H1 (cell line): Measurements from ENCODE around the gene MYO9A. TPM values are rescaled to one million over a fixed set of nuclear protein-coding genes. Genes with fewer than 3 reads are reported as not detected.

Source experiments
- CTCF ChIA-PET: fragments of 300-600 bp; sonication (Branson Sonifier 250); formaldehyde crosslinking; loops from one replicate; lab custom pipeline; 2021; ENCODE audit not compliant: partially characterized antibody; lab: Charles Lee
- POLR2A ChIA-PET: fragments of 300-600 bp; sonication (Branson Sonifier 250); formaldehyde crosslinking; loops from one replicate; lab custom pipeline; 2021; ENCODE audit warnings: inconsistent platforms; ENCODE audit not compliant: partially characterized antibody; lab: Charles Lee
- DNase-seq, 2 experiments: peaks; one replicate each; pipeline versions ENCODE4 v3.0.0 to v3.0.0-alpha.2; 2010 to 2022; ENCODE audit warnings: low spot score in 2 of 2, low read depth in 1 of 2, mixed read lengths in 1 of 2
- FAIRE-seq: peaks from 2 replicates; lab custom pipeline; 2011; peaks lifted over from hg19 to GRCh38; lab: Jason Lieb, UNC
- H2AFZ ChIP-seq: 2 replicates; pipeline ENCODE4 v1.8.1; 2012; ENCODE audit warnings: low read length, inconsistent platforms
- H2AK5ac ChIP-seq: 2 replicates; pipeline ENCODE4 v1.6.1; 2013; ENCODE audit warnings: low read depth, low read length
- H2BK120ac ChIP-seq: replicated peaks from 2 replicates; pipeline ENCODE3; 2013; ENCODE audit warnings: low read depth, low read length, inconsistent platforms
- H2BK12ac ChIP-seq: 2 replicates; pipeline ENCODE4 v1.6.1; 2013; ENCODE audit warnings: low read depth, low read length
- H2BK15ac ChIP-seq: 2 replicates; pipeline ENCODE4 v1.6.1; 2013; ENCODE audit warnings: low read length
- H2BK20ac ChIP-seq: 2 replicates; pipeline ENCODE4 v1.6.1; 2013; ENCODE audit warnings: low read length
- H2BK5ac ChIP-seq: 2 replicates; pipeline ENCODE4 v1.6.1; 2013; ENCODE audit warnings: low read depth, low read length
- H3K14ac ChIP-seq: 2 replicates; pipeline ENCODE4 v1.6.1; 2013; ENCODE audit warnings: inconsistent platforms; ENCODE audit not compliant: insufficient read length
- H3K18ac ChIP-seq: 2 replicates; pipeline ENCODE4 v1.6.1; 2013; ENCODE audit warnings: low read length; ENCODE audit errors: extremely low read depth
- H3K23ac ChIP-seq: 2 replicates; pipeline ENCODE4 v1.6.1; 2013; ENCODE audit warnings: inconsistent platforms; ENCODE audit not compliant: insufficient read length
- H3K23me2 ChIP-seq: 2 replicates; pipeline ENCODE4 v1.6.1; 2013; ENCODE audit warnings: low read depth, low read length
- H3K27ac ChIP-seq: 2 replicates; pipeline ENCODE4 v1.6.1; 2011; ENCODE audit warnings: low read depth, low read length, inconsistent platforms
- H3K27me3 ChIP-seq, 4 experiments: replicated peaks in 1 of 4; 1 replicate in 1 of 4; 2 replicates in 3 of 4; pipeline versions ENCODE4 v1.6.1 to v1.8.1; 2011 to 2013; ENCODE audit warnings: low read length in 3 of 4, mild to moderate bottlenecking in 3 of 4, inconsistent platforms in 2 of 4, mixed read lengths in 2 of 4, moderate library complexity in 1 of 4; ENCODE audit not compliant: control insufficient read depth in 3 of 4, insufficient read depth in 3 of 4; ENCODE audit errors: extremely low read depth in 1 of 4
- H3K36me3 ChIP-seq, 4 experiments: 2 replicates each; pipeline versions ENCODE4 v1.6.1 to v1.8.1; 2011 to 2013; ENCODE audit warnings: mild to moderate bottlenecking in 4 of 4, low read length in 3 of 4, moderate library complexity in 2 of 4, control low read depth in 1 of 4, inconsistent platforms in 1 of 4; ENCODE audit not compliant: insufficient read depth in 4 of 4, control insufficient read depth in 2 of 4
- H3K4ac ChIP-seq: replicated peaks from 2 replicates; pipeline ENCODE3; 2013; ENCODE audit warnings: low read length, low read depth, mixed read lengths, inconsistent platforms; ENCODE audit not compliant: insufficient read length
- H3K4me1 ChIP-seq, 4 experiments: replicated peaks in 1 of 4; 1 replicate in 1 of 4; 2 replicates in 3 of 4; pipeline versions ENCODE4 v1.6.1 to v1.8.1; 2011 to 2013; ENCODE audit warnings: low read length in 3 of 4, inconsistent platforms in 2 of 4, mixed read lengths in 1 of 4; ENCODE audit not compliant: insufficient read depth in 4 of 4, control insufficient read depth in 3 of 4
- H3K4me2 ChIP-seq, 2 experiments: 2 replicates each; pipeline versions ENCODE4 v1.6.1 to v1.8.1; 2011 to 2013; ENCODE audit warnings: low read depth in 2 of 2, low read length in 2 of 2, control low read depth in 1 of 2, inconsistent platforms in 1 of 2, mild to moderate bottlenecking in 1 of 2; ENCODE audit not compliant: insufficient read depth in 1 of 2
- H3K4me3 ChIP-seq, 4 experiments: fragments of 200-600, 300-600 bp in 1 of 4; sonication (generic), shearing (Covaris generic), sonication (Bioruptor Twin) in 1 of 4; 2 replicates each; pipeline versions ENCODE4 v1.5.1 to v1.8.1; 2011 to 2016; ENCODE audit warnings: low read length in 4 of 4, low read depth in 3 of 4, control low read depth in 2 of 4, inconsistent platforms in 2 of 4, mild to moderate bottlenecking in 2 of 4, mixed read lengths in 1 of 4, moderate library complexity in 1 of 4; ENCODE audit not compliant: insufficient read depth in 2 of 4; ENCODE audit errors: extremely low read depth in 1 of 4
- H3K56ac ChIP-seq: replicated peaks from 2 replicates; pipeline ENCODE3; 2013; ENCODE audit warnings: low read depth, mild to moderate bottlenecking, mixed read lengths, low read length, inconsistent platforms; ENCODE audit not compliant: insufficient read length
- H3K79me1 ChIP-seq: 2 replicates; pipeline ENCODE4 v1.6.1; 2013; ENCODE audit warnings: low read depth, low read length, control low read depth
- H3K79me2 ChIP-seq, 2 experiments: 2 replicates each; pipeline versions ENCODE4 v1.6.1 to v1.8.1; 2012 to 2013; ENCODE audit warnings: low read length in 2 of 2, mild to moderate bottlenecking in 2 of 2, inconsistent platforms in 1 of 2; ENCODE audit not compliant: insufficient read depth in 2 of 2, control insufficient read depth in 1 of 2
- H3K9ac ChIP-seq, 4 experiments: replicated peaks in 1 of 4; 1 replicate in 1 of 4; 2 replicates in 3 of 4; pipeline versions ENCODE4 v1.6.1 to v1.8.1; 2011 to 2013; ENCODE audit warnings: low read depth in 3 of 4, low read length in 3 of 4, control low read depth in 2 of 4, mild to moderate bottlenecking in 2 of 4, moderate library complexity in 2 of 4, inconsistent platforms in 1 of 4; ENCODE audit errors: extremely low read depth in 1 of 4
- H3K9me3 ChIP-seq, 2 experiments: 2 replicates each; pipeline versions ENCODE4 v1.6.1 to v1.8.1; 2012 to 2013; ENCODE audit warnings: mild to moderate bottlenecking in 2 of 2, moderate library complexity in 2 of 2, control low read depth in 1 of 2, inconsistent platforms in 1 of 2, low read depth in 1 of 2, low read length in 1 of 2, mixed read lengths in 1 of 2; ENCODE audit not compliant: insufficient read depth in 2 of 2
- H4K20me1 ChIP-seq, 2 experiments: replicated peaks in 1 of 2; 2 replicates each; pipeline versions ENCODE3 to v1.8.1; 2011 to 2013; ENCODE audit warnings: inconsistent platforms in 2 of 2, low read length in 2 of 2, mild to moderate bottlenecking in 1 of 2; ENCODE audit not compliant: insufficient read depth in 2 of 2, control insufficient read depth in 1 of 2
- H4K5ac ChIP-seq: 2 replicates; pipeline ENCODE4 v1.6.1; 2013; ENCODE audit warnings: low read length, low read depth, mixed read lengths, inconsistent platforms; ENCODE audit not compliant: insufficient read length
- H4K8ac ChIP-seq: 2 replicates; pipeline ENCODE4 v1.8.0; 2013; ENCODE audit warnings: mild to moderate bottlenecking, moderate library complexity, low read length, inconsistent platforms; ENCODE audit not compliant: insufficient read depth; ENCODE audit errors: extremely low read depth
- H4K91ac ChIP-seq: replicated peaks from 2 replicates; pipeline ENCODE3; 2013; ENCODE audit warnings: low read length, mixed read lengths, inconsistent platforms; ENCODE audit not compliant: insufficient read length
- BACH1 ChIP-seq: IDR thresholded peaks from 2 replicates; pipeline ENCODE4 v1.6.1; 2012; ENCODE audit warnings: low read length, improper control_type of control experiment
- MAFK ChIP-seq: IDR thresholded peaks from 2 replicates; pipeline ENCODE4 v1.6.1; 2012; ENCODE audit warnings: low read depth, mild to moderate bottlenecking, improper control_type of control experiment, low read length
- RBBP5 ChIP-seq: IDR thresholded peaks from 2 replicates; pipeline ENCODE4 v1.7.1; 2012; ENCODE audit warnings: low read depth, mild to moderate bottlenecking, inconsistent platforms, low read length, moderate library complexity, borderline replicate concordance
- SIX5 ChIP-seq: IDR thresholded peaks from 2 replicates; pipeline ENCODE4 v1.6.1; 2011; ENCODE audit warnings: mild to moderate bottlenecking, low read depth, low read length
- SP4 ChIP-seq: IDR thresholded peaks from 2 replicates; pipeline ENCODE4 v1.6.1; 2012; ENCODE audit warnings: low read length, inconsistent platforms
- TBP ChIP-seq: IDR thresholded peaks from 2 replicates; pipeline ENCODE4 v1.6.1; 2011; ENCODE audit warnings: low read depth, low read length, improper control_type of control experiment
- WGBS, 2 experiments: shearing (Covaris generic) in 1 of 2; methylation state at CpG; one replicate each; pipeline versions ENCODE4 v1.1.6 to v1.1.7; 2013 to 2015; ENCODE audit warnings: low lambda C conversion rate in 2 of 2, mixed read lengths in 2 of 2, inconsistent platforms in 1 of 2, low coverage in 1 of 2, missing lambda C conversion rate in 1 of 2; ENCODE audit not compliant: insufficient replicate concordance in 2 of 2, insufficient coverage in 1 of 2, insufficient read length in 1 of 2; ENCODE audit errors: extremely low coverage in 1 of 2, missing lambda C conversion rate in 1 of 2; 5-methylcytosine and 5-hydroxymethylcytosine counted together
- polyA plus RNA-seq, 7 experiments: library from polyadenylated mRNA; depleted of rRNA in 3 of 7; stranded (reverse) in 5 of 7; unstranded in 2 of 7; fragments of >200 nt in 5 of 7; fragments of 200-250 nt in 2 of 7; gene quantifications; 1 replicate in 5 of 7; 2 replicates in 1 of 7; 4 replicates in 1 of 7; pipeline versions ENCODE4 v1.2.1 to v1.2.3, GENCODE V29; 2011 to 2013; ENCODE audit warnings: missing spikeins in 2 of 7, mixed read lengths in 2 of 7
- total RNA-seq: library from RNA; stranded (reverse); fragmentation: NEBNext Ultra II Directional; extraction: Animal tissue kit (Norgen Biotek cat#: 25700); gene quantifications from 2 replicates; pipeline ENCODE4 v1.2.1, GENCODE V29; 2021

The MYO9A gene
- total and polyA plus RNA-seq, 2 of the 8 experiments (the other 6 are each of a cell fraction or from before 2014, with no cell fraction given) = 3.9 to 26.0 TPM

- Histone ChIP-seq H3K4me3 (no peak overlapping the region), H3K9me3 (no peaks in the 10 kb centered on the region; a peak in 1 of 4 replicates), H3K4me1 (no peaks in the 10 kb centered on the region), H4K5ac (no peak overlapping the region), H2BK120ac (no peak overlapping the region), H3K27me3 (no peaks in the 10 kb centered on the region), H3K79me1 (no peaks in the 10 kb centered on the region), H2BK5ac (no peak overlapping the region), H3K56ac (no peak overlapping the region), H3K36me3 (peaks cover 0 to 7% (median 2%) of the 10 kb centered on the region in 4 experiments; a peak in 2 of 8 replicates), H3K27ac (no peak overlapping the region), H4K20me1 (no peaks in the 10 kb centered on the region), H4K91ac (no peak overlapping the region), H3K14ac (no peak overlapping the region), H2AK5ac (no peak overlapping the region), H3K79me2 (no peaks in the 10 kb centered on the region), H3K4me2 (no peak overlapping the region), H3K4ac (no peak overlapping the region), H4K8ac (no peak overlapping the region), H3K23ac (no peak overlapping the region), H2BK20ac (no peak overlapping the region), H3K18ac (no peak overlapping the region), H2AFZ (no peak overlapping the region), H3K9ac (no peak overlapping the region), H3K23me2 (no peaks in the 10 kb centered on the region), H2BK15ac (no peak overlapping the region), H2BK12ac (no peak overlapping the region)
- DNase-seq = no peak
- no peak for FAIRE-seq
- ChIA-PET POLR2A (no interaction called here), CTCF (interaction anchor here (1.1 kb wide), 1 partner anchor 101 kb away, joined by 3 read pairs; no protein-coding TSS in a partner anchor)
- 86% methylated on average over 1 of the region's 1 CpG; no CpG with 5 or more reads in 1 of the 2 experiments for WGBS, 2 experiments
- TF ChIP-seq SP4 = no peak
- no peak for TF ChIP-seq BACH1
- TF ChIP-seq RBBP5 = no peak
- no peak for TF ChIP-seq SIX5
- TF ChIP-seq MAFK = no peak
- TF ChIP-seq TBP = no peak
Observed at GRCh38 chr15:71853543-71853942, 264.4 kb downstream of the MYO9A start.
